NB4 (cell line): ENCODE results near the gene CCBE1.

Experiments used
- CTCF ChIP-seq: IDR thresholded peaks from one replicate; pipeline ENCODE4 v1.5.1; 2012; ENCODE audit warnings: low read depth, low read length
- MAX ChIP-seq: IDR thresholded peaks from 2 replicates; pipeline ENCODE4 v1.6.1; 2011; ENCODE audit warnings: low read depth, low read length
- POLR2A ChIP-seq: IDR thresholded peaks from 2 replicates; pipeline ENCODE4 v1.6.1; 2011; ENCODE audit warnings: mild to moderate bottlenecking; ENCODE audit not compliant: insufficient read length; ENCODE audit errors: extremely low read depth

- TF ChIP-seq CTCF = no peak
- TF ChIP-seq POLR2A = no peak
- TF ChIP-seq MAX = no peak
Observed at GRCh38 chr18:59633317-59633716, 63.9 kb downstream of the CCBE1 start.
